IMR-90 (cell line): Measurements from ENCODE around the gene RTBDN. TPM values are rescaled to one million over a fixed set of nuclear protein-coding genes. Genes with fewer than 3 reads are reported as not detected.

ENCODE experiments used
- ATAC-seq: fragments of 200-7000 bp; cut with Tn5 transposase; 2 replicates; pipeline ENCODE4 v1.9.1; 2020; ENCODE audit warnings: low read depth, mild to moderate bottlenecking, moderate library complexity
- BruUV-seq: library from RNA; stranded (reverse); fragments of 400-500 nt; replicated peaks from 2 replicates; lab custom pipeline; 2021; lab: Mats Ljungman, UMichigan
- CTCF ChIA-PET: fragments of 300-600 bp; formaldehyde crosslinking; extraction: SDS; loops from one replicate; lab custom pipeline; 2021; ENCODE audit warnings: antibody characterized with exemption; lab: Yijun Ruan, JAX
- POLR2A ChIA-PET: fragments of 300-600 bp; sonication (Branson Sonifier 250); formaldehyde crosslinking; loops from one replicate; lab custom pipeline; 2022; ENCODE audit warnings: antibody characterized with exemption; ENCODE audit not compliant: unreplicated experiment; lab: Charles Lee
- DNase-seq: peaks from one replicate; pipeline ENCODE4 v3.0.0; 2013
- H2AFZ ChIP-seq: replicated peaks from 2 replicates; pipeline ENCODE3; 2013; ENCODE audit warnings: low read length, mild to moderate bottlenecking; ENCODE audit not compliant: poor library complexity
- H2AK5ac ChIP-seq: 2 replicates; pipeline ENCODE4 v1.6.1; 2013; ENCODE audit warnings: low read depth, low read length, inconsistent platforms
- H2AK9ac ChIP-seq: replicated peaks from 2 replicates; pipeline ENCODE3; 2013; ENCODE audit warnings: mild to moderate bottlenecking, low read depth, low read length, moderate library complexity; ENCODE audit not compliant: poor library complexity
- H2BK120ac ChIP-seq: 2 replicates; pipeline ENCODE4 v1.6.1; 2013; ENCODE audit warnings: low read depth, low read length, inconsistent platforms
- H2BK15ac ChIP-seq: 3 replicates; pipeline ENCODE4 v1.6.1; 2013; ENCODE audit warnings: low read depth, low read length, inconsistent platforms
- H2BK20ac ChIP-seq: 2 replicates; pipeline ENCODE4 v1.6.1; 2013; ENCODE audit warnings: low read depth, mild to moderate bottlenecking, inconsistent platforms, low read length, moderate library complexity
- H2BK5ac ChIP-seq: 2 replicates; pipeline ENCODE4 v1.6.1; 2013; ENCODE audit warnings: mild to moderate bottlenecking, low read depth, low read length, inconsistent platforms; ENCODE audit not compliant: poor library complexity, severe bottlenecking
- H3K14ac ChIP-seq: replicated peaks from 2 replicates; pipeline ENCODE4 v1.6.1; 2013; ENCODE audit warnings: low read depth, low read length, inconsistent platforms
- H3K18ac ChIP-seq: 2 replicates; pipeline ENCODE4 v1.6.1; 2013; ENCODE audit warnings: low read depth, low read length, control low read depth
- H3K23ac ChIP-seq: 2 replicates; pipeline ENCODE4 v1.6.1; 2013; ENCODE audit warnings: low read depth, low read length, inconsistent platforms
- H3K27ac ChIP-seq: 2 replicates; pipeline ENCODE4 v1.5.1; 2013; ENCODE audit warnings: mild to moderate bottlenecking, control low read depth, low read length; ENCODE audit not compliant: insufficient read depth
- H3K27me3 ChIP-seq: 2 replicates; pipeline ENCODE4 v1.6.1; 2013; ENCODE audit warnings: low read length; ENCODE audit not compliant: control insufficient read depth, insufficient read depth
- H3K36me3 ChIP-seq: 2 replicates; pipeline ENCODE4 v1.6.1; 2013; ENCODE audit warnings: low read length, mixed read lengths; ENCODE audit not compliant: control insufficient read depth, insufficient read depth
- H3K4ac ChIP-seq: 2 replicates; pipeline ENCODE4 v1.6.1; 2013; ENCODE audit warnings: low read depth, low read length, inconsistent platforms
- H3K4me1 ChIP-seq: 2 replicates; pipeline ENCODE4 v1.6.1; 2013; ENCODE audit warnings: low read length, mixed read lengths; ENCODE audit not compliant: control insufficient read depth, insufficient read depth
- H3K4me2 ChIP-seq: 2 replicates; pipeline ENCODE4 v1.6.1; 2013; ENCODE audit warnings: low read depth, mild to moderate bottlenecking, control low read depth, low read length, moderate library complexity
- H3K4me3 ChIP-seq: 2 replicates; pipeline ENCODE4 v1.5.1; 2013; ENCODE audit warnings: low read depth, mild to moderate bottlenecking, control low read depth, low read length, moderate library complexity; ENCODE audit not compliant: insufficient read depth
- H3K56ac ChIP-seq: 2 replicates; pipeline ENCODE4 v1.6.1; 2013; ENCODE audit warnings: low read length, inconsistent platforms; ENCODE audit not compliant: insufficient read depth; ENCODE audit errors: extremely low read depth
- H3K79me1 ChIP-seq, 2 experiments: 2 replicates each; pipeline ENCODE4 v1.6.1; 2013; ENCODE audit warnings: low read length in 2 of 2, inconsistent platforms in 1 of 2, low read depth in 1 of 2
- H3K9ac ChIP-seq: 2 replicates; pipeline ENCODE4 v1.6.1; 2013; ENCODE audit warnings: low read depth, low read length, control low read depth
- H3K9me1 ChIP-seq: 2 replicates; pipeline ENCODE4 v1.6.1; 2013; ENCODE audit warnings: low read length, inconsistent platforms; ENCODE audit not compliant: insufficient read depth
- H3K9me3 ChIP-seq: 2 replicates; pipeline ENCODE4 v1.6.1; 2013; ENCODE audit warnings: low read length; ENCODE audit not compliant: control insufficient read depth, insufficient read depth
- H4K20me1 ChIP-seq: 2 replicates; pipeline ENCODE4 v1.6.1; 2013; ENCODE audit warnings: low read length, inconsistent platforms; ENCODE audit not compliant: insufficient read depth
- H4K5ac ChIP-seq: 2 replicates; pipeline ENCODE4 v1.6.1; 2013; ENCODE audit warnings: mild to moderate bottlenecking, low read depth, low read length, control low read depth
- H4K8ac ChIP-seq, 2 experiments: 2 replicates each; pipeline ENCODE4 v1.6.1; 2013; ENCODE audit warnings: low read depth in 2 of 2, low read length in 2 of 2, control low read depth in 1 of 2, inconsistent platforms in 1 of 2
- H4K91ac ChIP-seq: 2 replicates; pipeline ENCODE4 v1.6.1; 2013; ENCODE audit warnings: low read depth, low read length, inconsistent platforms; ENCODE audit not compliant: insufficient read depth
- CHD1 ChIP-seq: IDR thresholded peaks from 2 replicates; pipeline ENCODE4 v1.6.1; 2012; ENCODE audit warnings: low read depth, low read length, improper control_type of control experiment
- ELK1 ChIP-seq: fragments of 150-350 bp; IDR thresholded peaks from 2 replicates; pipeline ENCODE4 v1.6.1; 2016; ENCODE audit warnings: low read depth, mild to moderate bottlenecking, low read length, moderate library complexity, borderline replicate concordance
- MAFK ChIP-seq: IDR thresholded peaks from 2 replicates; pipeline ENCODE4 v1.6.1; 2012; ENCODE audit warnings: low read depth, low read length, improper control_type of control experiment
- MAZ ChIP-seq: IDR thresholded peaks from 2 replicates; pipeline ENCODE4 v1.6.1; 2012; ENCODE audit warnings: low read depth, mild to moderate bottlenecking, low read length, improper control_type of control experiment, moderate library complexity, borderline replicate concordance
- MXI1 ChIP-seq: IDR thresholded peaks from 2 replicates; pipeline ENCODE4 v1.6.1; 2012; ENCODE audit warnings: low read depth, mild to moderate bottlenecking, low read length, moderate library complexity, borderline replicate concordance
- NFE2L2 ChIP-seq: fragments of 150-350 bp; IDR thresholded peaks from 2 replicates; pipeline ENCODE4 v1.6.1; 2016; ENCODE audit warnings: low read depth, mild to moderate bottlenecking, low read length
- POLR2A ChIP-seq: IDR thresholded peaks from 2 replicates; pipeline ENCODE4 v1.6.1; 2012; ENCODE audit warnings: mild to moderate bottlenecking, low read depth, low read length
- RFX5 ChIP-seq: IDR thresholded peaks from 2 replicates; pipeline ENCODE4 v1.8.0; 2012; ENCODE audit warnings: low read depth, mild to moderate bottlenecking, low read length, moderate library complexity
- USF2 ChIP-seq: fragments of 150-350 bp; IDR thresholded peaks from 2 replicates; pipeline ENCODE4 v1.6.1; 2017; ENCODE audit warnings: mild to moderate bottlenecking, antibody characterized with exemption, low read length, low read depth
- WGBS, 2 experiments: methylation state at CpG; one replicate each; pipeline versions ENCODE4 v1.1.5 to v1.1.7; 2013; ENCODE audit warnings: missing lambda C conversion rate in 2 of 2; ENCODE audit not compliant: insufficient read length in 1 of 2; ENCODE audit errors: extremely low coverage in 2 of 2; 5-methylcytosine and 5-hydroxymethylcytosine counted together
- dilution Hi-C: fragments of 300-500 bp; cut with HindIII; formaldehyde crosslinking; loops from one replicate; pipeline ENCODE4 v1.14.3; 2018; ENCODE audit warnings: low sequenced_read_pairs; ENCODE audit not compliant: unreplicated experiment
- in situ Hi-C: fragments of 300-500 bp; cut with MboI; formaldehyde crosslinking; loops from 3 replicates; pipeline ENCODE4 v1.14.3; 2019; ENCODE audit warnings: low sequenced_read_pairs, inconsistent platforms, mixed read lengths
- intact Hi-C: fragments of 100-400 bp; cut with micrococcal nuclease; formaldehyde crosslinking; loops from 2 replicates; pipeline ENCODE4 v1.10.0; 2022
- polyA plus RNA-seq, 3 experiments: library from polyadenylated mRNA; depleted of rRNA; stranded (reverse); fragments of >200 nt; gene quantifications; 2 replicates each; pipeline ENCODE4 v1.2.3, GENCODE V29; 2012; ENCODE audit warnings: low replicate concordance in 1 of 3
- total RNA-seq: library from RNA; depleted of rRNA; stranded (reverse); fragments of >200 nt; gene quantifications from 2 replicates; pipeline ENCODE4 v1.2.3, GENCODE V29; 2012
- TF ChIP-seq, protein P1 (sequence below): conservative IDR thresholded peaks from 2 replicates; pipeline ENCODE4 v1.5.1; 2012; ENCODE audit warnings: mild to moderate bottlenecking, low read depth, low read length, improper control_type of control experiment

RTBDN gene
- total and polyA plus RNA-seq, 2 of the 4 experiments (the other 2 are of a cell fraction) = 0.07 TPM; not detected in 1

GRCh38 chr19:12838886-12839756 lies 4.7 kb upstream of the RTBDN start (continued):
- no peak for TF ChIP-seq POLR2A
- TF ChIP-seq MAFK = no peak

- DNase-seq (no peak), ATAC-seq (peak; percentile 67)
- Histone ChIP-seq H4K91ac (no peak within 1 kb of the TSS), H2BK5ac (no peak within 1 kb of the TSS), H2BK120ac (no peak within 1 kb of the TSS), H3K4ac (no peak within 1 kb of the TSS), H3K9ac (no peak within 1 kb of the TSS), H4K20me1 (peaks cover 11% of the 10 kb centered on the region), H3K14ac (no peak within 1 kb of the TSS), H3K56ac (no peak within 1 kb of the TSS), H3K4me2 (peak within 1 kb of the TSS; percentile 71), H3K18ac (no peak within 1 kb of the TSS), H2AK5ac (no peak within 1 kb of the TSS), H2BK20ac (no peak within 1 kb of the TSS), H2AFZ (peak within 1 kb of the TSS; percentile 81), H3K9me1 (peaks cover 8% of the 10 kb centered on the region; the same call in 1 of the 2 replicates), H3K23ac (peak within 1 kb of the TSS; percentile 5; the same call in 1 of the 2 replicates), H3K9me3 (no peaks in the 10 kb centered on the region; the same call in 1 of the 2 replicates), H3K27ac (no peak within 1 kb of the TSS), H3K36me3 (no peaks in the 10 kb centered on the region), H3K4me3 (peak within 1 kb of the TSS; percentile 34), H2BK15ac (no peak within 1 kb of the TSS), H3K27me3 (peaks cover 71% of the 10 kb centered on the region), H3K4me1 (peaks cover 4% of the 10 kb centered on the region; the same call in 1 of the 2 replicates), H2AK9ac (peak within 1 kb of the TSS; percentile 81), H4K8ac (no peak within 1 kb of the TSS), H3K79me1 (no peaks in the 10 kb centered on the region), H4K5ac (no peak within 1 kb of the TSS)
- POLR2A ChIA-PET = no interaction called here
- no TSS peak for BruUV-seq
- CTCF ChIA-PET = interaction anchor here (0.6 kb wide), 1 partner anchor 81 kb away, joined by 4 read pairs; no protein-coding TSS in a partner anchor
- intact Hi-C loops (no loop called here), dilution Hi-C loops (no loop called here), in situ Hi-C loops (loop anchor here (5.0 kb wide), 1 partner anchor 66 kb away; no protein-coding TSS in a partner anchor)
- 1% methylated on average over 18 of the region's 69 CpGs; no CpG with 5 or more reads in 1 of the 2 experiments for WGBS, 2 experiments
- TF ChIP-seq MAZ = peak; percentile 80
- no peak for TF ChIP-seq NFE2L2
- TF ChIP-seq MXI1 = no peak
- no peak for TF ChIP-seq RFX5
- TF ChIP-seq, protein P1, sequence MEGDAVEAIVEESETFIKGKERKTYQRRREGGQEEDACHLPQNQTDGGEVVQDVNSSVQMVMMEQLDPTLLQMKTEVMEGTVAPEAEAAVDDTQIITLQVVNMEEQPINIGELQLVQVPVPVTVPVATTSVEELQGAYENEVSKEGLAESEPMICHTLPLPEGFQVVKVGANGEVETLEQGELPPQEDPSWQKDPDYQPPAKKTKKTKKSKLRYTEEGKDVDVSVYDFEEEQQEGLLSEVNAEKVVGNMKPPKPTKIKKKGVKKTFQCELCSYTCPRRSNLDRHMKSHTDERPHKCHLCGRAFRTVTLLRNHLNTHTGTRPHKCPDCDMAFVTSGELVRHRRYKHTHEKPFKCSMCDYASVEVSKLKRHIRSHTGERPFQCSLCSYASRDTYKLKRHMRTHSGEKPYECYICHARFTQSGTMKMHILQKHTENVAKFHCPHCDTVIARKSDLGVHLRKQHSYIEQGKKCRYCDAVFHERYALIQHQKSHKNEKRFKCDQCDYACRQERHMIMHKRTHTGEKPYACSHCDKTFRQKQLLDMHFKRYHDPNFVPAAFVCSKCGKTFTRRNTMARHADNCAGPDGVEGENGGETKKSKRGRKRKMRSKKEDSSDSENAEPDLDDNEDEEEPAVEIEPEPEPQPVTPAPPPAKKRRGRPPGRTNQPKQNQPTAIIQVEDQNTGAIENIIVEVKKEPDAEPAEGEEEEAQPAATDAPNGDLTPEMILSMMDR = peak; percentile 59
- TF ChIP-seq POLR2A = no peak
- TF ChIP-seq ELK1 = no peak
- TF ChIP-seq USF2 = no peak
- no peak for TF ChIP-seq CHD1
These were observed 4.0 kb upstream of the RTBDN start, which contains the start of gene MAST1 for GRCh38 chr19:12838182-12838885. MAST1 (plus strand) TSS chr19:12838515; CDS start chr19:12838573, 58 bp downstream.
